Central memory CD8-positive, alpha-beta T cell (primary cell): ENCODE measurements around the gene CABLES1.

Source experiments
- ATAC-seq: fragments of 150-1000 bp; cut with Tn5 transposase; replicated peaks from 2 replicates; pipeline ENCODE4 v1.10.0; 2022; ENCODE audit warnings: mild to moderate bottlenecking, moderate FRiP score, moderate number of reproducible peaks; ENCODE audit not compliant: poor library complexity, severe bottlenecking; ENCODE audit errors: extremely low read depth
- DNase-seq, 2 donors: peaks; one replicate each; pipeline ENCODE4 v3.0.0; 2021; ENCODE audit warnings: low spot score in 2 of 2
- H3K27ac Mint-ChIP-seq: one replicate; pipeline ENCODE4 v1.8.0; 2022; ENCODE audit warnings: low read depth, mild to moderate bottlenecking, moderate library complexity, mixed read lengths
- H3K27me3 Mint-ChIP-seq: one replicate; pipeline ENCODE4 v1.8.0; 2022; ENCODE audit warnings: mixed read lengths
- H3K36me3 Mint-ChIP-seq: one replicate; pipeline ENCODE4 v1.8.0; 2022; ENCODE audit warnings: mild to moderate bottlenecking, moderate library complexity, mixed read lengths; ENCODE audit not compliant: insufficient read depth
- H3K4me1 Mint-ChIP-seq: one replicate; pipeline ENCODE4 v1.8.0; 2022; ENCODE audit warnings: mixed read lengths
- H3K4me3 Mint-ChIP-seq: one replicate; pipeline ENCODE4 v1.8.0; 2022; ENCODE audit warnings: mild to moderate bottlenecking, moderate library complexity, mixed read lengths
- H3K9me3 Mint-ChIP-seq: one replicate; pipeline ENCODE4 v1.8.0; 2022; ENCODE audit warnings: mixed read lengths

Gene CABLES1

DNA sequence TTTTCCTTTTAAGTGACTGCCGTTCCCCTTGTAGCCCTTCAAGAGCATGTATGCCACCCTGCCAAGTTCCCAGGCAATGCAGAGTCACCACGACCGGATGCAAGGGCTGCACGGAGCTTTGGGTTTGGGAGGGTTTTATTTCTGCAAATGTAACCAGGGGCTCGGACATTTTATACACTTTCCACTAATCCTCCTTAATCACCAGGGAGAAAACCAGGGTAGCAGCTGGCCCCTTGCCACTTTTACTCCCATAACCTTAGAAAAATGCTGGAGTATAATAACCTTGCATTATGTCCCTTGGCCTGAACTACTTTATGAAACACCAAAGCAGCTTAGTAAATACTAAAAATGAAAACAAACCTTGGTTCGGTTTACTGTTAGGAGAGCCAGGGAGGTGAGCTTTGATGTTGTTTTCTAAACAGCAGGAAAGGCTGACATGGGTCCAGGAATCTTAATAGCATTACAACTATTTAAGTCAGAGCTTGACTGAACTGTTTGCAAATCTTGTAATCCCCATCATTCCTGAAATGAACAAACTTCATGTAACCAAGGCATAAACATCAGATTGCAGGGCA is 165.0 kb downstream of the CABLES1 start:
- Mint-ChIP-seq H3K9me3 (no peaks in the 10 kb centered on the region), H3K4me3 (no peak overlapping the region), H3K27ac (no peak overlapping the region), H3K4me1 (no peaks in the 10 kb centered on the region), H3K36me3 (peaks cover 4% of the 10 kb centered on the region), H3K27me3 (no peaks in the 10 kb centered on the region)
- ATAC-seq (no peak), DNase-seq (no peak)

DNA sequence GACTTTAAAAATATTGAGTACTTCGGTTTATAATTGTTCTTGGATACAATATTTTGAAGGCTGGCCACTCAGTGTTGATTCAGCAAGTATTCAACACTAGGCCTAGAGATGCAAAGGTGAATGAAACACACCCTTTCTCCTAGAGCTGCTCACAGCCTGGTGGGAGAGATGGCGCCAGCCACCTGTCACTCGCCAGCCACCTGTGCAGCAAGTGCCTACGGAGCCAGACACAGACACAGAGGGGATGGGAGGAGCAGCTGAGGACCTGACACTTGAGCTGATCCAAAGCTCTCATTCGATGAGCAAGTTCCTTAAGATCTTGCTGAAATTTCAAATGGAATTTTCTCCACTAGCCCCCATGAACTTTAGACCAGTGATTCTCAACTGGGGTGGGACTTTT is 166.7 kb downstream of the CABLES1 start:
- Mint-ChIP-seq H3K9me3 (no peaks in the 10 kb centered on the region), H3K27ac (no peak overlapping the region), H3K27me3 (no peaks in the 10 kb centered on the region), H3K36me3 (peaks cover 1% of the 10 kb centered on the region), H3K4me1 (peaks cover 5% of the 10 kb centered on the region), H3K4me3 (no peak overlapping the region)
- DNase-seq = no peak
- no peak for ATAC-seq

DNA sequence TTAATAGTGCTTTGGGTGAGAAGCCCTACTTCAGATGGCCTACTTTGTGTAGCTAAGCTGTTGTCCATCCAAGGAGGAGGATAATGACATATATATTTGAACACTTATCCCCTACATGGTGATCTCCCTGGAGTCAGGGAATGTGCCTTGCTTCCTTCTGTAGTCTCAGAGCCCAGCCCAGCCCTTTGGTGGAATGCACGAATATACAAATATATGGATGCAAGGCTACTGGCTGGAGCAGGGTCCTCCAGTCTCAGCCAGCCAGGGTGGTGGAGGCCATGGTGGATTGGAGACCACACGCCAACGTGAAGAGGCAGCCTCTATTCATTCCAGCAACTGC is 167.2 kb downstream of the CABLES1 start:
- Mint-ChIP-seq H3K27ac (no peak overlapping the region), H3K4me1 (peaks cover 10% of the 10 kb centered on the region), H3K27me3 (no peaks in the 10 kb centered on the region), H3K36me3 (peaks cover 1% of the 10 kb centered on the region), H3K4me3 (no peak overlapping the region), H3K9me3 (no peaks in the 10 kb centered on the region)
- ATAC-seq (no peak), DNase-seq (no peak)

DNA sequence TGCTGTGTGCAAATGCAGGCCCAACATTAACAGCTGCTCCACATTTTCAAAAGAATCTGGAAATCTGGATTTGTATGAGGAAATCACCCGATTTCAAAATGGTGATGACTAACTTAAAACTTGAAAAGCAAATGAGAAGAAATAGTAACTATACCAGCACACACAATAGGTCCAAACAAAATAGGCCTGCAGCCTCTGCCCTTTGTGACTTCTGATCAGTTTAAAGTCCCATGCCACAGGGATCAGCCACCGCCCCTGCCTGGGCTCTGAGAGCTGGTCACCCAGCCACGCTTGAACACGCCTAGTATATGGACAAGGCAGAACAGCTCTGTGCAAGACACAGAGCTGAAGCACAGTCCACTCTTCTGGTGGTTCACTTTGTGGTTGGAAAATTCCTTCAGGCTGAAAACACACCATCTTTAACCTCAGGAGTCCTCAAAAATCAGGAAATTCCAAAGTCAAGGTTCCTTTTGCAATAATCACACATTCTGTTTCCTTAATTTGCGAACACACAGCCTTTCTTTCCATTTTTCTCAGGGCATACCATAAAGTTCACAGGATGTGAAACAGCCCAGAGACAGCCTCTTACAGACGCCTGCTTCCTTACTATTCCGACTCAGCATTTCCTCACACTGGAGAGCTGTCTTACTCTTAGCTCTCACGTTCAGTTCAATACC is 167.7 kb downstream of the CABLES1 start:
- Mint-ChIP-seq H3K9me3 (no peaks in the 10 kb centered on the region), H3K4me1 (peaks cover 15% of the 10 kb centered on the region), H3K36me3 (peaks cover 1% of the 10 kb centered on the region), H3K4me3 (no peak overlapping the region), H3K27ac (no peak overlapping the region), H3K27me3 (no peaks in the 10 kb centered on the region)
- DNase-seq (no peak), ATAC-seq (no peak)

DNA sequence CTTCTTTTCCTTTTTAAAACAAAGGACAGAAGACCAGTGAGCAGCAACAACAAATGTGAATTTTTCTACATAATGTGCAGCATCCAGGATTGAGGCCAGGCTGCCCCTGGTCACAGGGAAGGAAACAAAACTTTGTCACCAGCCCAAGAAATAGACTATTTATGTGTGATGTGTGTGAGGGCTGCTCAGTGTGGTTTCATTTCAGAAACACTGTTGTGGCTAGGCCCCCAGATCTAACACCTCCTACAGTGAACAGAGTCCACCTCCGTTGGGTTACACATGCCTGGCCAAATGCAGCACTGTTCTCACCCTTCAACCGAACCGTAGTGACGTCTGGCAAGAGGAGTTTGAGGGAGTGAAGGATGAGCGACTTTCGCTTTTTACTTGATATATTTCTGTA is 171.5 kb downstream of the CABLES1 start:
- peak overlapping the region; percentile 58 for H3K4me3 Mint-ChIP-seq
- ATAC-seq = peak; percentile 99
- DNase-seq = peak; percentile 20 to 63
- peak overlapping the region; percentile 88 for H3K27ac Mint-ChIP-seq
- H3K27me3 Mint-ChIP-seq = no peaks in the 10 kb centered on the region
- peaks cover 25% of the 10 kb centered on the region for H3K4me1 Mint-ChIP-seq
- no peaks in the 10 kb centered on the region for H3K9me3 Mint-ChIP-seq
- H3K36me3 Mint-ChIP-seq = peaks cover 1% of the 10 kb centered on the region

DNA sequence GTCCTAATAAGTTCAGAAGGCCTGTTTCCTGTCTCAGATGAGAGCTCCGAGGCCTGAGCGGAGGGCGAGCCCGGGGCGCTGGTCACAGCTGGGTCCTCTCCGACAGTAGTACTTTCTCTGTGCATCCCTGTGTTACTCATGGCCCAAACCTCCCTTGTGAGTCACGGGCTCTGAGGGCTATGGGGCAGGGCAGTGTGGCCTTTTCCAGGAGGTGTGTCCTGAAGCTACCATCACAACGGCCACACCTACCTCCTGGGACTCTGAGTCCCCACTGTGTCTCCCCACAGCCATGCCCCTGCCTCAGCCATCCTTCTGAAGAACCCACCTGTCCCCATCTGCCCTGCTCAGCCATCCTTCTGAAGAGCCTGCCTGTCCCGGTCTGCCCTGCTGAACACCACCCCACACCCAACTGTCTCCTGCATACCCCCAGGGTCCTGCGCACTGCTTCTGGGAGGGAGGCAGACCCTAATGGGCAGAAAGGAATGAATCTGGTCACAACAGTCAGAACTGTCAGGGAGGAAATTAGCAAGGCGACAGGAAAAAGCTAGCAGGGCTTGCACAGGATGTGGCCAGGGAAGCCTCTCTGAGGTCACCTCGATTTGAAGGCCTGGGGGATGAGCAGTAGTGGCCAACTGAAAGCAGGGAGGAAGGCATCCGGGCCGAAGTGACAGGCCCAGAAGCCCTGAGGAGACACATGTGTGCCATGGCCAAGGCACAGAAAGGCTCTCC is 172.4 kb downstream of the CABLES1 start:
- H3K27me3 Mint-ChIP-seq = no peaks in the 10 kb centered on the region

More for the DNA sequence above, 172.4 kb downstream of the CABLES1 start:
- ATAC-seq (no peak), DNase-seq (no peak)
- H3K27ac Mint-ChIP-seq = peak overlapping the region; percentile 88
- peak overlapping the region; percentile 58 for H3K4me3 Mint-ChIP-seq
- no peaks in the 10 kb centered on the region for H3K36me3 Mint-ChIP-seq
- peaks cover 25% of the 10 kb centered on the region for H3K4me1 Mint-ChIP-seq
- no peaks in the 10 kb centered on the region for H3K9me3 Mint-ChIP-seq
